ENCODE results near the gene RAB40B.

GRCh38 chr17:82667668-82668000 lies 30.9 kb downstream of the RAB40B start:
- TF ChIP-seq, protein P1, sequence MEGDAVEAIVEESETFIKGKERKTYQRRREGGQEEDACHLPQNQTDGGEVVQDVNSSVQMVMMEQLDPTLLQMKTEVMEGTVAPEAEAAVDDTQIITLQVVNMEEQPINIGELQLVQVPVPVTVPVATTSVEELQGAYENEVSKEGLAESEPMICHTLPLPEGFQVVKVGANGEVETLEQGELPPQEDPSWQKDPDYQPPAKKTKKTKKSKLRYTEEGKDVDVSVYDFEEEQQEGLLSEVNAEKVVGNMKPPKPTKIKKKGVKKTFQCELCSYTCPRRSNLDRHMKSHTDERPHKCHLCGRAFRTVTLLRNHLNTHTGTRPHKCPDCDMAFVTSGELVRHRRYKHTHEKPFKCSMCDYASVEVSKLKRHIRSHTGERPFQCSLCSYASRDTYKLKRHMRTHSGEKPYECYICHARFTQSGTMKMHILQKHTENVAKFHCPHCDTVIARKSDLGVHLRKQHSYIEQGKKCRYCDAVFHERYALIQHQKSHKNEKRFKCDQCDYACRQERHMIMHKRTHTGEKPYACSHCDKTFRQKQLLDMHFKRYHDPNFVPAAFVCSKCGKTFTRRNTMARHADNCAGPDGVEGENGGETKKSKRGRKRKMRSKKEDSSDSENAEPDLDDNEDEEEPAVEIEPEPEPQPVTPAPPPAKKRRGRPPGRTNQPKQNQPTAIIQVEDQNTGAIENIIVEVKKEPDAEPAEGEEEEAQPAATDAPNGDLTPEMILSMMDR (IDR thresholded peaks at IDR 0.05) = no peak
- no peak for TF ChIP-seq POLR2A (IDR thresholded peaks at IDR 0.05)

All from vagina (tissue), 2 donors.